ENCODE data around the gene SYP.

The SYP gene

DNA sequence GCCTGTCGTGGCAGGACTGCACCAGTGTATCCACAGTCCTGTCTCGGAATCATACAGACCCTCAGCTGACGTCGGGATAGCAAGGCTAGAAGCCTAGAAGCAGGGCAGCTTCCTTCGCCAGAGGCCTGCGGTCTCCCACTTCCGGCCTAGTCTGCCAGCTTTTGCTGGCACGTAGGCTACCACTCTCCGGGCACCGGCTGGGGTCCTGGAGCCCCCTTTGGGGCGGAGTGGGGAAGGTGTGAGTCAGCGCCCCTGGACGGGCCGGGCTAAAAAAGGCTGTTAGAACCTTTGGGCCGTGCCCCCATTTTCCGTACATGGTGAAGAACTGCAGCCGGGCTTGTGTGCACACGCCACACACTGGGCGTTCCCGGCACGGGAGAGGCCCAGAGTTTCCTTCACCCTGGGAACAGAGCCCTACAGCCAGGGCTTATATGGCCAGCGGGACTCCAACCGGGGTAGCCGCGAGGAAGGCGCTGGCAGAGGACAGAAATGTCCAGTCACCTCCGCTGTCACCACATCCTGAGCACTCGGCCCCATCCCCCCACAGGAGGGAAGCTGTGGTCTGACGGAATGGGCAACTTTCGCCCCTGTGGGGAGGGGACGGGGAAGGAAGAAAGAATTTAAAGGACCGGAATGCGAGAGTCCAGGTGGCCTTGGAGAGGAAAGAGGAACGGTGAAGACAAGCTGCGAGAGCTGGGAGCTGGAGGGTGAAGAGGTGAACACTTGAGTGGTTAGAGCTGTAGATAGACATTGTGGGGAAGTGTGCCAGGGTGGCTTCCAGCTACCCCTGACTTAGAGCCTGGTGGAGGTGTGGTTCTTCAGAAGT lies 32.9 kb downstream of the SYP start:
- H3K4me3 ChIP-seq (ENCODE audit: control insufficient read depth, low read depth, low read length) = peak overlapping the region; percentile 50
- peak; percentile 49 for DNase-seq (ENCODE audit: low read depth)
- TF ChIP-seq, protein P1, sequence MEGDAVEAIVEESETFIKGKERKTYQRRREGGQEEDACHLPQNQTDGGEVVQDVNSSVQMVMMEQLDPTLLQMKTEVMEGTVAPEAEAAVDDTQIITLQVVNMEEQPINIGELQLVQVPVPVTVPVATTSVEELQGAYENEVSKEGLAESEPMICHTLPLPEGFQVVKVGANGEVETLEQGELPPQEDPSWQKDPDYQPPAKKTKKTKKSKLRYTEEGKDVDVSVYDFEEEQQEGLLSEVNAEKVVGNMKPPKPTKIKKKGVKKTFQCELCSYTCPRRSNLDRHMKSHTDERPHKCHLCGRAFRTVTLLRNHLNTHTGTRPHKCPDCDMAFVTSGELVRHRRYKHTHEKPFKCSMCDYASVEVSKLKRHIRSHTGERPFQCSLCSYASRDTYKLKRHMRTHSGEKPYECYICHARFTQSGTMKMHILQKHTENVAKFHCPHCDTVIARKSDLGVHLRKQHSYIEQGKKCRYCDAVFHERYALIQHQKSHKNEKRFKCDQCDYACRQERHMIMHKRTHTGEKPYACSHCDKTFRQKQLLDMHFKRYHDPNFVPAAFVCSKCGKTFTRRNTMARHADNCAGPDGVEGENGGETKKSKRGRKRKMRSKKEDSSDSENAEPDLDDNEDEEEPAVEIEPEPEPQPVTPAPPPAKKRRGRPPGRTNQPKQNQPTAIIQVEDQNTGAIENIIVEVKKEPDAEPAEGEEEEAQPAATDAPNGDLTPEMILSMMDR (IDR thresholded peaks at IDR 0.05; ENCODE audit: control insufficient read depth, insufficient read depth, low read depth, low read length, missing control alignments) = no peak

DNA sequence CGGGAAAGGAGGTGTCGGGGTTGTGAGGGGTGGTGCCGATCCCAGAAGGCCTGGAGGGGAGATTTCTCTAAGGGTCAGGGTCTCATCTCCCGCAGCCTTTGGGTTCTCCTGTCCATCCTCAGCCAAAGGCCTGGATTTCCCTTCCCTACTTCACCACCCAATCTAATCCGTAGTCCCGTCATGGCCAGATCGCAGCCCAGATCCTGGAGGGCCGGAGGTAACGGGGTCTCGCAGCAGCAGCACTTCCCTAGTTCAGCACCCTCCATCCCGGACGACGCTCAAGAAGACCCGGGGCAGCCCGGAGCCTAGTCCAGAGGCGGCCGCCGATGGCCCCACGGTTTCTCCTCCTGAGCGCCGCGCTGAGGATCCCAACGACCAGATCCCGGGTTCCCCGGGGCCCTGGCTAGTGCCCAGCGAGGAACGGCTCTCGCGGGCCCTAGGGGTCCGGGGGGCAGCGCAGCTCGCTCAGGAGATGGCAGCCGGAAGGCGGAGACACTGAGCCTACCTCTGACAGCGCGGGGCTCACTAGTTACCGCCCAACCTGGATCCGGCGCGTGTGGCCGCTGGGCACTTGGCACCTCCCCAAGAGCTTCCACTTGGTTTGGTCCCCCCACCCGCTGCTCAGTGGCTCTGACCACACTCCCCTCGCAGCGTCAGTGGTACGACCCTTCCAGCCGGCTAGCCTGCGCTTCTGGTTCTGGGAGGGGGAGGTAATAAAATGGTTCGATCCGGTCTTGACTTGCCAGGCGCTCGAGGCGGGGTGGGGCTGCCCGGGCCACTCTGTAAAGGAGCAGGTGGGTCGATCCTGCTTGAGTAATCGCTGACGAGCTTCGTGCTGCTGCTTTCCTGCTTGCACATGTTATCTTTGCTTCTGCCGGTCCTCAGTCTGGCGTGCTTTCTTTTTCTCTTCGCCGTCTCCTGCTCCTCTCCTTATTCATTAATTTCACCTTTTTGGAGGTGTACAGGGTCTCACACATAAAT lies 33.8 kb downstream of the SYP start:
- DNase-seq (ENCODE audit: low read depth) = no peak
- TF ChIP-seq, protein P1 (IDR thresholded peaks at IDR 0.05; ENCODE audit: control insufficient read depth, insufficient read depth, low read depth, low read length, missing control alignments) = peak; percentile 13
- H3K4me3 ChIP-seq (ENCODE audit: control insufficient read depth, low read depth, low read length) = peak overlapping the region; percentile 28

DNA sequence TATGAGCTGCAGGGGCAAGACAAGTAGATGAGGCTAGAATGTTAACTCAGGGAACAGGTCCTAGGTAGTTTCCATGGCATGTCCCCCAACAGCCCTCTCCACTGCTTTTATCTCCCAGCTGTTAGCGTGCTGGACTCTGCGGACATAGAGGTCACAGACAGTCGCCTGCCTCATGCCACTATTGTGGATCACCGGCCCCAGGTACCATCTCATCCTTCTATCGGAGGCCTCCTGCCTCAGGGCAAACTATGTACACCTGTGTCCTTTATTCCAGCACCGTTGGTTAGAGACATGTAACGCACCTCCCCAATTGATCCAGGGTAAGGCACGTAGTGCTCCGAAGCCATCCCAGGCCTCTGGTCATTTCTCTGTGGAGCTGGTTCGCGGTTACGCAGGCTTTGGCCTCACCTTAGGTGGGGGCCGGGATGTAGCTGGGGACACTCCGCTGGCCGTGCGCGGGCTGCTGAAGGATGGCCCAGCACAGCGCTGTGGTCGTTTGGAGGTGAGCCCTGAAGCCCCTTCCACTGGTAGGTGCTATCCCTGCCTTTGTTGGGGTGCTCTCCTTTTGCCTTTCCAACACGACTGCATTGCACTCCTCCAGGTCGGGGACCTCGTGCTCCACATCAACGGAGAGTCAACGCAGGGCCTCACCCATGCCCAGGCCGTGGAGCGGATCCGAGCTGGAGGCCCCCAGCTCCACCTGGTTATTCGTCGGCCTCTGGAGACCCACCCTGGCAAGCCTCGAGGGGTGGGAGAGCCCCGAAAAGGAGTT lies 35.2 kb downstream of the SYP start:
- H3K4me3 ChIP-seq (ENCODE audit: control insufficient read depth, low read depth, low read length) = no peak overlapping the region
- TF ChIP-seq, protein P1 (IDR thresholded peaks at IDR 0.05; ENCODE audit: control insufficient read depth, insufficient read depth, low read depth, low read length, missing control alignments) = no peak
- DNase-seq (ENCODE audit: low read depth) = no peak

DNA sequence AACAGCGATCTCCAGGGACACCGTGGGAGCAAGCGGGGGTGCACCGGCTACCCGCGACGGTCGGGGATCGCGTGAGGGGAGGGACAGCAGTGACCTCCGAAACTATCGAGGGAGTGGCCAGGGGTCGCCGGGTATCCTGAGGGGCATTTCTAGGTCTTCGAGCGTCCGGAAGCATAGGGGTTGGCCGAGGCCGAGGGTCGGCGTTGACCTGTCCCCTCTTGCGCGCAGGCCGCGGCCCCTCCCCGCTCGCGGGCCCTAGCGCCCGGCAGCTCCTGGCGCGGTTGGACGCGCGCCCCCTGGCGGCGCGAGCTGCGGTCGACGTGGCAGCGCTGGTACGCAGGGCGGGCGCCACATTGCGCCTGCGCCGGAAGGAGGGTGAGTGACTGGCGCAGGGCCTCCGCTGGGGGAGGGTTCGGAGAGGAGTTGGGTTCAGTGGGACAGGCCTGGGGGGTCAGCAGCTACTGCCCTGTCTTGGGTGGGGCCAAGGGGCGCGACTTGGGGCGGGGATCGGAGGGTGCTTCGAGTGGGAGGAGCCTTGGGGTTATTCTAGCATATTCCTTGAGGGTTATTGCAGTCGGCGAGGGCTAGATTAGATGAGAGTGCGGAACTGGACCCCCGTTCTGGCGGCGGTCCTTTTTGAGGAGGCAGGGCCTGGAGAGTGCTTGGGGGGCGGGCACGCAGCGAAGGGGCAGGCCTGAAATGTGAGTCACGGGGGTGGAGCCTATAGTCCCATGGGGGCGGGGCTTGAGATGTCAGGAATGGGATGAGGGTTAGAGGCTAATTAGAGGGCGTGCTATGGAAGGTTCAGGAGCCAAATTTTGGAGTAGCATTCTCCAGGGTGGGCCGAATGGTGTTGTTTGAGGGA lies 36.2 kb downstream of the SYP start:
- peak overlapping the region; percentile 40 for H3K4me3 ChIP-seq (ENCODE audit: control insufficient read depth, low read depth, low read length)
- TF ChIP-seq, protein P1 (IDR thresholded peaks at IDR 0.05; ENCODE audit: control insufficient read depth, insufficient read depth, low read depth, low read length, missing control alignments) = peak; percentile 26
- DNase-seq (ENCODE audit: low read depth) = no peak

DNA sequence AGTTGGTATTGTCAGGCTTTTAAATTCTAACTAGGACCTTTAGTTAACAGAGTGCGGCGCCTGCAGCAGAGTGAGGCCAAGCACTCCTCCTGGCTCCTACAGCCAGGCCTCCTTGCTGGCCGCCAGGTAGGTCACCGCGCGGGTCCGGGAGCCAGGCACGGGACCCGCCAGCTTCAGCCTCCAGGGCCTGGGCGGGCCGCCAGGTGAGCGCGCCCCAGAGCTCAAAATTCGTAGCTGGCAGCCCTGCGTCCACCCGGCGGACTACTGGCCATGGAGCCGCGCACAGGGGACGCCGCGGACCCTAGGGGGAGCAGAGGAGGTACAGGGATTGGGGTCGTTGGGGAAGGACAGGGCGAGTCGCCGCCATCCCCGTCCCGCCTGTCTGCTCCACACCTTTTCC lies 37.4 kb downstream of the SYP start, which contains the start of gene MAGIX:
TSS of gene MAGIX (plus strand) at position 139 of the 400 bp plus-strand sequence. CDS start at position 271, 132 bp downstream.
- peak within 1 kb of the TSS; percentile 40 for H3K4me3 ChIP-seq (ENCODE audit: control insufficient read depth, low read depth, low read length)
- TF ChIP-seq, protein P1 (IDR thresholded peaks at IDR 0.05; ENCODE audit: control insufficient read depth, insufficient read depth, low read depth, low read length, missing control alignments) = no peak
- no peak for DNase-seq (ENCODE audit: low read depth)
